Pancreas (tissue), 10 donors: ENCODE data around the gene MSGN1. TPM values are rescaled to one million over a fixed set of nuclear protein-coding genes. Genes with fewer than 3 reads are reported as not detected.

Source experiments
- ATAC-seq, 4 donors: fragments of 200-7000 bp; cut with Tn5 transposase; one replicate each; pipeline versions ENCODE4 v1.8.0 to v1.9.1; 2020; ENCODE audit warnings: mild to moderate bottlenecking in 4 of 4, moderate library complexity in 4 of 4
- DNase-seq, 6 donors: peaks; one replicate each; pipeline ENCODE4 v3.0.0-alpha.2; 2020
- FAIRE-seq: peaks from 2 replicates; lab custom pipeline; 2012; peaks lifted over from hg19 to GRCh38; lab: Jason Lieb, UNC
- H3K27ac ChIP-seq, 4 donors: fragments of 200-600 bp; sonication (generic); 1 replicate in 3 of 4; 2 replicates in 1 of 4; pipeline versions ENCODE4 v1.5.0 to v1.8.0; 2020
- H3K27me3 ChIP-seq, 4 donors: fragments of 200-600 bp; one replicate each; pipeline ENCODE4 v1.8.0; 2021
- H3K36me3 ChIP-seq, 3 donors: fragments of 200-600 bp; sonication (generic) in 1 of 3; one replicate each; pipeline versions ENCODE4 v1.5.0 to v1.8.0; 2020 to 2021
- H3K4me1 ChIP-seq, 3 donors: fragments of 200-600 bp; one replicate each; pipeline ENCODE4 v1.8.0; 2021
- H3K4me3 ChIP-seq, 4 donors: fragments of 200-600 bp; sonication (generic) in 2 of 4; one replicate each; pipeline versions ENCODE4 v1.5.0 to v1.8.0; 2020 to 2021
- H3K9me3 ChIP-seq, 4 donors: fragments of 200-600 bp; one replicate each; pipeline ENCODE4 v1.8.0; 2021
- WGBS, 2 donors: extraction: QIAGEN DNeasy Blood & Tissue Kit; methylation state at CpG; one replicate each; pipeline ENCODE4 v1.1.7; 2013; 5-methylcytosine and 5-hydroxymethylcytosine counted together
- intact Hi-C, 3 donors: fragments of 100-400 bp; cut with DNase I; formaldehyde crosslinking; loops; one replicate each; pipeline versions ENCODE4 v1.11.1 to v1.14.2; 2022
- polyA plus RNA-seq, 2 donors: library from polyadenylated mRNA; stranded (reverse); fragments of 200-250 nt; gene quantifications; one replicate each; pipeline ENCODE4 v1.2.3, GENCODE V29; 2013
- total RNA-seq, 6 donors: library from RNA; stranded (reverse); fragmentation: NEBNext Ultra II Directional in 4 of 6; extraction: Animal tissue kit (Norgen Biotek cat#: 25700) in 4 of 6; gene quantifications; one replicate each; pipeline versions ENCODE4 v1.2.1 to v1.2.4, GENCODE V29; 2021 to 2023
- TF ChIP-seq, protein P1 (sequence below), 4 donors: fragments of 200-600 bp; sonication (generic) in 3 of 4; IDR thresholded peaks; one replicate each; pipeline versions ENCODE4 v1.5.0 to v1.8.0; 2021; ENCODE audit warnings: antibody characterized with exemption in 4 of 4
- donor health status: healthy with polysubstance abuse.
- donor health status: DM: no; HTN: no; CAD: no; lungs with moderate emphysema.
- donor health status: DM: no; HTN: no; CAD: no.
- donor health status: control.
- donor health status: control.
- donor health status: Bipolar disorder and iron deficiency.
- donor health status: DM: yes; HTN: yes; CAD: no.
- donor health status: DM: no; HTN: no; CAD: no.
- donor health status: DM: no; HTN: no; CAD: no.
- donor health status: DM: yes; HTN: yes; CAD: no.

MSGN1 gene
- total and polyA plus RNA-seq, 8 donors, result not detected

DNA sequence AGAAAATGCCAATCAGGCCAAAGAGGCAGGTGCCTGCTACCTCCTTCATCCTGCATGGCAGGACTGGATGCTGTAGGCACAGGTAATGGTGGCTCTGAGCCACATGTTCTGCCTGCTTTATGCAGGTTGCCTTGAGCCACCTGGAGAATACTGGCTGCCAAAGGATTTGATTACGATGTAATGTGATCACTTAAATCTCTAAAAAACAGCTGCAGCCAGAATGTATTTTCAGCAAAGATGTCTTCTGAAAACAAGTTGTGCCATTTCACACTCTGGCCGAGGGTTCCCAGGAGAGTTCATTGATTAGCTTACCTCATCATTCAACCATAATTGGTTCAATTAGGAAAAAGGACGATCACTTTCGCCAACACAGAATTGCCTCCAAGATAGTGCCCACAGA, 17.9 kb upstream of the MSGN1 start:
- Histone ChIP-seq H3K27me3 (no peaks in the 10 kb centered on the region), H3K9me3 (no peaks in the 10 kb centered on the region), H3K4me1 (no peaks in the 10 kb centered on the region), H3K4me3 (no peak overlapping the region), H3K36me3 (no peaks in the 10 kb centered on the region), H3K27ac (no peak overlapping the region)
- TF ChIP-seq, protein P1, sequence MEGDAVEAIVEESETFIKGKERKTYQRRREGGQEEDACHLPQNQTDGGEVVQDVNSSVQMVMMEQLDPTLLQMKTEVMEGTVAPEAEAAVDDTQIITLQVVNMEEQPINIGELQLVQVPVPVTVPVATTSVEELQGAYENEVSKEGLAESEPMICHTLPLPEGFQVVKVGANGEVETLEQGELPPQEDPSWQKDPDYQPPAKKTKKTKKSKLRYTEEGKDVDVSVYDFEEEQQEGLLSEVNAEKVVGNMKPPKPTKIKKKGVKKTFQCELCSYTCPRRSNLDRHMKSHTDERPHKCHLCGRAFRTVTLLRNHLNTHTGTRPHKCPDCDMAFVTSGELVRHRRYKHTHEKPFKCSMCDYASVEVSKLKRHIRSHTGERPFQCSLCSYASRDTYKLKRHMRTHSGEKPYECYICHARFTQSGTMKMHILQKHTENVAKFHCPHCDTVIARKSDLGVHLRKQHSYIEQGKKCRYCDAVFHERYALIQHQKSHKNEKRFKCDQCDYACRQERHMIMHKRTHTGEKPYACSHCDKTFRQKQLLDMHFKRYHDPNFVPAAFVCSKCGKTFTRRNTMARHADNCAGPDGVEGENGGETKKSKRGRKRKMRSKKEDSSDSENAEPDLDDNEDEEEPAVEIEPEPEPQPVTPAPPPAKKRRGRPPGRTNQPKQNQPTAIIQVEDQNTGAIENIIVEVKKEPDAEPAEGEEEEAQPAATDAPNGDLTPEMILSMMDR (IDR thresholded peaks at IDR 0.05), result no peak
- ATAC-seq (no peak), FAIRE-seq (no peak), DNase-seq (no peak)
- WGBS, 2 donors, result 52 to 53% methylated on average over 4 of the region's 4 CpGs
- intact Hi-C loops, result no loop called here

DNA sequence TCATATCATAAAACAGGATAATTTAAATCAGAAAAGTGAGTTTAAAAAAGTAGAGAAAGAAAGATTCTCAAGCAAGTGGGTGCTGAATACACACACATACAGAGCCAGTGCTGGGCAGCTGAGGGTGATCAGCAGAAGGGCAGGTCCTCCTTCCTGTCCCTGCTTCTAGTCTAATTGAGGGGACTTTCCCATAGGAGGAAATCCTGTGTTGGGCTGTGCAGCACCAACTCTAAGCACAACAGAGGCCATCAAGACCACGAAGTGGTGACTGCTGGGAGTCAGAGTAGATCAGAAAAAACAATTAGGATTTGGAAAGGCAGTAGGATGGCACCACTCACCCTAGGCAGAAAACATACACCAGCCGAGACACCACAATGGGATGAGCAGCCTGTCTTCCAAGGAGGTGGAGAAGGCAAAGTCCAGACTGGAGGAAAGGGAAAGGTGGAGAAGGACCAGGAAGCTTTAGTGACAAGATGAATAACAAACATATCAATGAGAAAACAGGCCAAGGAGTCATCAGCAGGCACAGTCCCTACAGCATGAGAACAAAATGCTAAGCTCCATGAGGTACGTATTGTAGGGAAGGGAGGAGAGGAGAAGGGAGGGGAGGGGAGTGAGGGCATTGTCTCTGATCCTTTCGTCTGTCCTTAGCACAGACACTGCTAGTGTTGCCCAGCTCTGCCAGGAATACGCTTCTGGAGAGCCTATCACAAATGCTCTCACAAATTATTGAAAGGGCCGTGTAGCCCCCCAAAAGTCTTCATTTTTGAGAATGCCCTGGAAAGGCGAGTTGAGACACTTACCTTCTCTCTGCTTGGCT, 16.7 kb upstream of the MSGN1 start:
- Histone ChIP-seq H3K36me3 (no peaks in the 10 kb centered on the region), H3K27me3 (no peaks in the 10 kb centered on the region), H3K27ac (no peak overlapping the region), H3K4me1 (no peaks in the 10 kb centered on the region), H3K9me3 (no peaks in the 10 kb centered on the region), H3K4me3 (no peak overlapping the region)
- TF ChIP-seq, protein P1 (IDR thresholded peaks at IDR 0.05), result no peak
- WGBS, 2 donors, result 65 to 67% methylated on average over 7 of the region's 7 CpGs
- FAIRE-seq, result no peak
- ATAC-seq, result no peak
- DNase-seq, result no peak
- intact Hi-C loops, result no loop called here

DNA sequence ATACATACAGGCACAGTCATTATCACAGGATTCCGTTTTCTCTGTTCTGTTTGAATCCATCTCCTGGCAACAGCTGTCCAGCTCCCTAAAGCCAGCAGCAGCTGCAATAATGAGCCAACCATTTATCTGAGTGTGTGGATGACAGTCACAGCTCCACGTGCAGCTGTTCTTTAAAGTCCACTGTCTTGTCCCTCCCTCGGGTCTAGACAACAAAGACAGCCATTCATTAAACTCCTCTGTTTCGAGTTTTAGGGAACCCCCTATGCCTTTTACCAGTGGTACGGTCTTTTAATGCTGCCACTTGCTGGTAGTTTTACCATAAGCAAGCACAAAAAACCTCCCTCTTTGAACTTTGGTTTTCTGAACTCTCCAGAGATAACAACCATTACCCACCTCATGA, 16.0 kb upstream of the MSGN1 start:
- Histone ChIP-seq H3K9me3 (no peaks in the 10 kb centered on the region), H3K27me3 (no peaks in the 10 kb centered on the region), H3K4me3 (no peak overlapping the region), H3K36me3 (no peaks in the 10 kb centered on the region), H3K27ac (no peak overlapping the region), H3K4me1 (no peaks in the 10 kb centered on the region)
- no peak for FAIRE-seq
- 46% methylated on average over 5 of the region's 5 CpGs for WGBS, 2 donors
- intact Hi-C loops, result no loop called here
- TF ChIP-seq, protein P1 (IDR thresholded peaks at IDR 0.05), result no peak
- DNase-seq, result no peak
- no peak for ATAC-seq

DNA sequence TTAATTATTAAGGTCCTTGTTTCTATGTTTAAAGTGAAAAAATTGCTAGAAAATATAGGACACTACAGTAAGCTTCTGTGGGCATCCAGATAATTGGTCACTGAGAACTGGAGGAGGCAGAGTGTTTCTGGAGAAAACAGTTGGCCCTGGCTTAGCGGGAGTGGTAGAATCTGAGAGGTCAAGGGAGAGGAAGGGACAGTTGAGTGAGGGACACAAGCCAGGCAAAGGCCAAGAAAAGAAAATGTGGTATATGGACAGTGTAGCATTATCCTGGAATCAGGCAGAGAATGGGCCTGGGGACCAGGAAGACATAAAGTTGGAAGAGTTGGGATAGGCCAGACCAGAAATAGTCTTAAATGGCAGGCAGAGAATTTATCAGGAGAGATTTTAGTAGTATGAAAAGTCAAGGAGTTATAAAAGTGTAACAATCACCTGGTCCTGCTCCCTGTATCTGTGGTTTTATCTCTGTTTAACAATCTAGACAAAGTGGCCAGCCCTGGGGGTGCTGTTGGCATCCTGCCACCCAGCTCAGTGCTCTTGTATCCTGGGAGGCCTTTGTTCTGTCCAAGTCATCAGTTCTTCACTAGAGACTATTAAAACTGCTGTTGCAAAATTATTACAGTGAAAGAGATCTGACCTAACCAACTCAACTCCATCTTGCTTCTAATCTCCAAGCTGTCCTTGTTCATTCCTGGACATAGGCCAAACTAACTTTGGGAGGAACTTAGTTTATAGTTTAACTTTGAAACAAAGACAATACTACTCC, 15.4 kb upstream of the MSGN1 start:
- DNase-seq (no peak), FAIRE-seq (no peak), ATAC-seq (peak in 2 of 4 donors; percentile 16 to 41)
- no peaks in the 10 kb centered on the region for H3K9me3 ChIP-seq
- no peaks in the 10 kb centered on the region for H3K4me1 ChIP-seq
- TF ChIP-seq, protein P1 (IDR thresholded peaks at IDR 0.05), result no peak
- no peaks in the 10 kb centered on the region for H3K27me3 ChIP-seq
- H3K4me3 ChIP-seq, result no peak overlapping the region
- H3K27ac ChIP-seq, result no peak overlapping the region
- intact Hi-C loops, result no loop called here
- WGBS, 2 donors, result 91 to 95% methylated on average over 1 of the region's 1 CpG
- no peaks in the 10 kb centered on the region for H3K36me3 ChIP-seq
